Natural killer cell (primary cell): Measurements from ENCODE around the gene ZNF683. TPM values are rescaled to one million over a fixed set of nuclear protein-coding genes. Genes with fewer than 3 reads are reported as not detected.

Source experiments
- ATAC-seq, 3 donors: fragments of 150-1000 bp in 2 of 3; fragments of 200-7000 bp in 1 of 3; cut with Tn5 transposase; 1 replicate in 1 of 3; 2 replicates in 2 of 3; pipeline ENCODE4 v1.10.0; 2021; ENCODE audit warnings: mild to moderate bottlenecking in 2 of 3, moderate library complexity in 2 of 3
- DNase-seq, 2 donors: peaks; one replicate each; pipeline versions ENCODE4 v3.0.0 to v3.0.0-alpha.2; 2013 to 2021; ENCODE audit warnings: mixed read lengths in 1 of 2
- H3K27ac ChIP-seq: one replicate; pipeline ENCODE4 v1.5.1; 2013; ENCODE audit warnings: mild to moderate bottlenecking, low read length
- H3K27me3 ChIP-seq: one replicate; pipeline ENCODE4 v1.6.1; 2013; ENCODE audit warnings: low read length; ENCODE audit not compliant: control insufficient read depth, insufficient read depth
- H3K36me3 ChIP-seq: one replicate; pipeline ENCODE4 v1.6.1; 2013; ENCODE audit warnings: low read length; ENCODE audit not compliant: control insufficient read depth, insufficient read depth
- H3K4me1 ChIP-seq: one replicate; pipeline ENCODE4 v1.6.1; 2013; ENCODE audit warnings: low read length; ENCODE audit not compliant: control insufficient read depth, insufficient read depth
- H3K4me3 ChIP-seq: one replicate; pipeline ENCODE4 v1.5.1; 2013; ENCODE audit warnings: low read length
- H3K9me3 ChIP-seq: one replicate; pipeline ENCODE4 v1.6.1; 2013; ENCODE audit warnings: low read length; ENCODE audit not compliant: control insufficient read depth, insufficient read depth
- H3K27ac Mint-ChIP-seq, 2 donors: one replicate each; pipeline ENCODE4 v1.8.0; 2022; ENCODE audit warnings: mild to moderate bottlenecking in 2 of 2, mixed read lengths in 2 of 2, moderate library complexity in 1 of 2
- H3K27me3 Mint-ChIP-seq, 2 donors: one replicate each; pipeline ENCODE4 v1.8.0; 2022; ENCODE audit warnings: low read depth in 2 of 2, mixed read lengths in 2 of 2
- H3K36me3 Mint-ChIP-seq: one replicate; pipeline ENCODE4 v1.8.0; 2022; ENCODE audit warnings: mixed read lengths
- H3K4me1 Mint-ChIP-seq, 2 donors: one replicate each; pipeline ENCODE4 v1.8.0; 2022; ENCODE audit warnings: mixed read lengths in 2 of 2
- H3K4me3 Mint-ChIP-seq: one replicate; pipeline ENCODE4 v1.8.0; 2022; ENCODE audit warnings: mild to moderate bottlenecking, moderate library complexity, mixed read lengths
- H3K9me3 Mint-ChIP-seq, 2 donors: one replicate each; pipeline ENCODE4 v1.8.0; 2022; ENCODE audit warnings: mixed read lengths in 2 of 2
- CTCF ChIP-seq: fragments of 200-600 bp; IDR thresholded peaks from one replicate; pipeline ENCODE4 v1.8.0; 2022; ENCODE audit warnings: antibody characterized with exemption
- WGBS: methylation state at CpG from one replicate; pipeline ENCODE4 v1.1.7; 2013; ENCODE audit warnings: missing lambda C conversion rate; ENCODE audit not compliant: insufficient coverage; 5-methylcytosine and 5-hydroxymethylcytosine counted together
- intact Hi-C: fragments of 100-400 bp; cut with micrococcal nuclease; formaldehyde crosslinking; loops from one replicate; pipeline ENCODE4 v1.14.2; 2022
- total RNA-seq, 4 donors: library from RNA; stranded (reverse); fragments of 120-200 nt in 1 of 4; gene quantifications; one replicate each; pipeline versions ENCODE4 v1.2.3 to v1.2.4, GENCODE V29; 2013 to 2022

The ZNF683 gene
- total RNA-seq, 3 donors from 2014 or later (not counting 1 experiment from before 2014, with no cell fraction given), result 9.6 to 38.2 (median 19.7) TPM

DNA sequence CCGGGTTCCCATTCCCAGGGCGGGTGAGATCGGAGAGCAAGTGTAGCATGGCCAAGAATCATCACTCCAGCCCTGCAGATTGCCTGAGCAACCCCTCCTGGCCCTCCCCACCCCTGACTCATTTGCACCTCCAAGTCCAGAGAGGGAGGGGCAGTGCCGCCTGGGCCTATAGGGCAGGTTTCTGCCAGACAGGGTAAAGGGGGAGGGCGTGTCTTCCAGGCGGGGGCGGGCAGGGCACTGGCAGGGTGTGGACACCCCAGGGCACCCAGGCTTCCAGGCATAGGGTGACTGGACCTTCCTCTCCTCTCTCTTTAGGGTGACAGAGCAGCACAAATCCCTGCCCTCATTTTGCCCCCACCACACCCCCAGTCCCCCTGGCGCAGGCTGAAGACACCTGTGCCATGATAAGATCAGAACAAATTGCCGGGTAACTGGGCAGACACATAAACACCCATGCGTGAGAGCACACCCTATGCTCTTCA lies 15.4 kb downstream of the ZNF683 start:
- Mint-ChIP-seq H3K9me3 (no peaks in the 10 kb centered on the region), H3K27ac (no peak overlapping the region), H3K36me3 (no peaks in the 10 kb centered on the region), H3K4me1 (peaks cover 27 to 29% of the 10 kb centered on the region in 2 donors), H3K27me3 (peaks cover 42 to 47% of the 10 kb centered on the region in 2 donors), H3K4me3 (no peak overlapping the region)
- TF ChIP-seq CTCF, result no peak
- H3K4me3 ChIP-seq, result no peak overlapping the region
- DNase-seq (no peak), ATAC-seq (no peak)
- whole genome bisulfite sequencing, result 85% methylated on average over 10 of the region's 10 CpGs
- H3K36me3 ChIP-seq, result no peaks in the 10 kb centered on the region
- intact Hi-C loops, result no loop called here
- no peaks in the 10 kb centered on the region for H3K9me3 ChIP-seq
- peaks cover 27% of the 10 kb centered on the region for H3K4me1 ChIP-seq
- H3K27ac ChIP-seq, result no peak overlapping the region
- H3K27me3 ChIP-seq, result peaks cover 24% of the 10 kb centered on the region

GRCh38 chr1:26356106-26356505 lies 16.4 kb downstream of the ZNF683 start:
- H3K36me3 Mint-ChIP-seq, result no peaks in the 10 kb centered on the region
- ATAC-seq (no peak), DNase-seq (no peak)
- no peak overlapping the region for H3K4me3 Mint-ChIP-seq
- H3K4me1 Mint-ChIP-seq, result peaks cover 23 to 28% of the 10 kb centered on the region in 2 donors
- no peaks in the 10 kb centered on the region for H3K9me3 ChIP-seq
- H3K36me3 ChIP-seq, result no peaks in the 10 kb centered on the region
- H3K27ac Mint-ChIP-seq, result no peak overlapping the region
- peaks cover 26% of the 10 kb centered on the region for H3K4me1 ChIP-seq
- H3K4me3 ChIP-seq, result no peak overlapping the region
- WGBS, result 91% methylated on average over 5 of the region's 5 CpGs
- no peak overlapping the region for H3K27ac ChIP-seq
- no peak for TF ChIP-seq CTCF
- H3K9me3 Mint-ChIP-seq, result no peaks in the 10 kb centered on the region
- H3K27me3 Mint-ChIP-seq, result peaks cover 31 to 42% of the 10 kb centered on the region in 2 donors
- H3K27me3 ChIP-seq, result peaks cover 15% of the 10 kb centered on the region
- intact Hi-C loops, result no loop called here

DNA sequence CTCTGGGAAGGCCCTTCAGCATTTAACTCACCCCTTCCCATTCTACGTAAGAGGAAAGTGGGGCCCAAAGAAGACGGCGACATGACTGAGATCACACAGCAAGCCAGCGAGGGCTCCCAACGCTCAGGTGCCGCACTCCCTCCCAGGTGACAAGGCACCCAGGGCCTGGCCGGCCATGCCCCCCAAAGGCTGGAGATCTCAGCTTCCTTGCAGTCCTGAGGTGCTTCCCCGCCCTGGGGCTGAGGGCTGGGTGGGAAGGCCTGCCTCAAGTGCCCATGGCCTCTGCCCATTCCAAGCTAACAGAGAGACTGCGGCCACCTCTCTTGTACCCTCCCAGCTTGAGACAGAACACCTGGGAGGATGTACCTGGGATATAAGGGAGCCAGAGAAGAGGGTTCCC lies 17.6 kb downstream of the ZNF683 start:
- H3K9me3 ChIP-seq, result no peaks in the 10 kb centered on the region
- TF ChIP-seq CTCF, result no peak
- Mint-ChIP-seq H3K27ac (no peak overlapping the region), H3K4me3 (no peak overlapping the region), H3K36me3 (no peaks in the 10 kb centered on the region), H3K27me3 (peaks cover 22 to 33% of the 10 kb centered on the region in 2 donors), H3K9me3 (no peaks in the 10 kb centered on the region), H3K4me1 (peaks cover 12 to 20% of the 10 kb centered on the region in 2 donors)
- WGBS, result 94% methylated on average over 9 of the region's 9 CpGs
- H3K4me1 ChIP-seq, result peaks cover 15% of the 10 kb centered on the region
- DNase-seq (no peak), ATAC-seq (no peak)
- no peaks in the 10 kb centered on the region for H3K36me3 ChIP-seq
- intact Hi-C loops, result no loop called here
- H3K27me3 ChIP-seq, result peaks cover 4% of the 10 kb centered on the region
- no peak overlapping the region for H3K27ac ChIP-seq
- no peak overlapping the region for H3K4me3 ChIP-seq
